Measurements from ENCODE around the gene CNOT1.

Gene CNOT1

DNA sequence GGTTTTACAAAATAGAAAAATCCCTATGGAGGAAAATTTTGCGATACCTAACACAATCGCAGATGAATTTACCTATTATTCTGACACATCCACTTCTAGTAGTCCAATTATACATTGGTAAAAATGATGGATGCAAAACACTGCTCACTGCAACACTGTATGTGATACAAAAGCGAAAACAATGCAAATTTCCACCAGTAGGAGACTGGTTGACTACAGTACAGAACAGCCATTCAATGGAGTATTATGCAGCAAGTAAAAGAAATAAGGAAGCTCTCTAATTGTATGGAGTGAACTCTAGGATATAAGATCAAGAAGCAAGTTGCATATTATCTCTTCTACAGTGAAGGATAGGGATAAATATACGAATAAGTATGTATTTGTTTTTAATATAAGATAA, 65.9 kb downstream of the CNOT1 start:
- H3K4me3 ChIP-seq (ENCODE audit: low read length), result no peak overlapping the region
- no peak for DNase-seq (ENCODE audit: low read depth)
- TF ChIP-seq, protein P1, sequence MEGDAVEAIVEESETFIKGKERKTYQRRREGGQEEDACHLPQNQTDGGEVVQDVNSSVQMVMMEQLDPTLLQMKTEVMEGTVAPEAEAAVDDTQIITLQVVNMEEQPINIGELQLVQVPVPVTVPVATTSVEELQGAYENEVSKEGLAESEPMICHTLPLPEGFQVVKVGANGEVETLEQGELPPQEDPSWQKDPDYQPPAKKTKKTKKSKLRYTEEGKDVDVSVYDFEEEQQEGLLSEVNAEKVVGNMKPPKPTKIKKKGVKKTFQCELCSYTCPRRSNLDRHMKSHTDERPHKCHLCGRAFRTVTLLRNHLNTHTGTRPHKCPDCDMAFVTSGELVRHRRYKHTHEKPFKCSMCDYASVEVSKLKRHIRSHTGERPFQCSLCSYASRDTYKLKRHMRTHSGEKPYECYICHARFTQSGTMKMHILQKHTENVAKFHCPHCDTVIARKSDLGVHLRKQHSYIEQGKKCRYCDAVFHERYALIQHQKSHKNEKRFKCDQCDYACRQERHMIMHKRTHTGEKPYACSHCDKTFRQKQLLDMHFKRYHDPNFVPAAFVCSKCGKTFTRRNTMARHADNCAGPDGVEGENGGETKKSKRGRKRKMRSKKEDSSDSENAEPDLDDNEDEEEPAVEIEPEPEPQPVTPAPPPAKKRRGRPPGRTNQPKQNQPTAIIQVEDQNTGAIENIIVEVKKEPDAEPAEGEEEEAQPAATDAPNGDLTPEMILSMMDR (IDR thresholded peaks at IDR 0.05; ENCODE audit: insufficient read depth, low read depth, low read length, missing control alignments), result peak; percentile 18

DNA sequence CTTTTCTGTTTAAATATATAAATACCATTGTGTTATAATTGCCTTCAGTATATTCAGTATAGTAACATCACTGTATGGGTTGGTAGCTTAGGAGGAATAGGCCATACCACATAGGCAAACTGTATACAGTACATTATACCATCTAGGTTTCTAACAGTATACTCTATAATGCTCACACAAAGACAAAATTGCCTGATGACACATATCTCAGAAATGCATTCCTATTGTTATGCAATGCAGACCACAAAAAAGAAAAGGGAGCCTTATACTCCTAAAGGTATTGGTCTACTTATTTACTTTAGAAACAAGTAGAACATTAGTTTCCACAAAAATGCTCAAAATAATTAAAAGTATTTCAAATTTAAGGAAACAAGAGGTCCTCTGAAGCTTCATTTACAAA, 66.4 kb downstream of the CNOT1 start:
- no peak overlapping the region for H3K4me3 ChIP-seq (ENCODE audit: low read length)
- peak; percentile 67 for DNase-seq (ENCODE audit: low read depth)
- TF ChIP-seq, protein P1 (IDR thresholded peaks at IDR 0.05; ENCODE audit: insufficient read depth, low read depth, low read length, missing control alignments), result no peak

DNA sequence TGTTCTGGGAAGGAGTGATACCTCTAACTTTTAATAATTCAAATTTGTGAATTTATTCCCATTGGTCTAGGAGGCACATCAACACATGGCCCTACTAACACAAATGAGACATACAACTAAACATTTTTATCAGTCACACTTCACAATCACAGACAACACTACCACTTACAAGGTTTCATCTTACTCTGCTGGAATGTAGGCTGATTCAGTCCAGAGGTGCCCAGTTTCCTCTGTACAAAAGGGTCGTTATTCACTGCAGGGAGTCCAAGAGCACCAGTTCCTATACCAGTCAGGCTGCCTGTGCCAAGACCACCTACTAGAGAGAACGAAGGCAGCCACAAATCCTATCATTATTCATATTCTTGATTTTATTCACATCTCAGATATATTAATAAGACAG, 72.9 kb downstream of the CNOT1 start:
- DNase-seq (ENCODE audit: low read depth), result no peak
- TF ChIP-seq, protein P1 (IDR thresholded peaks at IDR 0.05; ENCODE audit: insufficient read depth, low read depth, low read length, missing control alignments), result no peak
- no peak overlapping the region for H3K4me3 ChIP-seq (ENCODE audit: low read length)

DNA sequence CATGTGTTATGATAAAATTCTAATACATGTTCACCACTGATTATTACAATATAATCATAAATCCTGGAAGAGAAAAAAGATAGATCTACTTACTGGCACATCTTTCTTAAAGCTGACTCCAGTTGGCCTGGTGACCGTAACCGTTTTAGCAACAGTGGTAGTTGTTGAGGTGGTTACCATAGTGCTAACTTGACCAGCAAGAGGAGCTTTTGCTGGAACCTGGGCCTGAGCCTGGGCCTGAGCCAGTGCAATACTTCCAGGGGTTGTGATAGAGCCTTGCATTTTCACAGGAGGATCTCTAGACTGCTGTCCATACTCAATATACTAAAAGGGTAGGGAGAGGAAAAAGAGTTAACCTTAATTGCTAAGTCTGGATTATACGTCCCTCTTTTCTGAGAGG, 78.1 kb downstream of the CNOT1 start:
- H3K4me3 ChIP-seq (ENCODE audit: low read length), result no peak overlapping the region
- TF ChIP-seq, protein P1 (IDR thresholded peaks at IDR 0.05; ENCODE audit: insufficient read depth, low read depth, low read length, missing control alignments), result no peak
- DNase-seq (ENCODE audit: low read depth), result no peak

DNA sequence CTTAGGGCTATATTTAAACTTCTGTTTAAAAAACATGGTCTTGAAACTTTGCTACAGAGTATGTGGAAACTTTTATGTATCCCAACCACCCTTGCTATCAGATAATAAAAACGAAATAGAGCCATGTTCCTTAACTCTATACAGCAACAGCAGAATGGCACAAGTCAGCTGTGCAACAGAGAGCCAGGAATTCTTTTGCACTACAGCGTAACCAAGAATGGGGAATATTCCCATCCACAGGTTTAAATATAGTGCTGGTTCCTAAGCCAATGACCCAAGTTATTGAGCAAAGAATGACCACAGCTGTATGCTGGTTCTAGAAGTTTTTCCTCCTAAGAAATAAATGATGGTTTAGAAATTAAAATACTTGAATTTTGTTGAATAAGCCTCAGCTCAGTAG, 81.2 kb downstream of the CNOT1 start:
- no peak overlapping the region for H3K4me3 ChIP-seq (ENCODE audit: low read length)
- TF ChIP-seq, protein P1 (IDR thresholded peaks at IDR 0.05; ENCODE audit: insufficient read depth, low read depth, low read length, missing control alignments), result no peak
- DNase-seq (ENCODE audit: low read depth), result no peak

DNA sequence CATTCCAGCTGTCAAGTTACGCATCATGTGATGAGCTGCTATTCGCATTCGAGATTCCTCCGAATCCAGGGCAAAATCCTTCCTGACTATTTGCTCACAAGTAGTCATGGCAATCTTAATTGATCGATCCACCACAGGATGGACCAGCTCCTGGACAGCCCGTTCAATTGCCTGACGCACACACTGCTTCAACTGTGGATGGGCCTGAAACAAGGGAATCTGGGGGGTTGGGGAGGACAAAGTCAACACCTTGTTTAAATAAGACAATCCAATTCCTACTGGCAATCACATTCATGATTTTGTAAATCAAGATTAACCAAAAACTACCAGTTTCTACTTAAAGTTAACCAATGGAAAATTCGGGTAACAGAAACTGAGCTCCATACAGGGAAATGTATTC, 85.9 kb downstream of the CNOT1 start:
- no peak overlapping the region for H3K4me3 ChIP-seq (ENCODE audit: low read length)
- TF ChIP-seq, protein P1 (IDR thresholded peaks at IDR 0.05; ENCODE audit: insufficient read depth, low read depth, low read length, missing control alignments), result no peak
- DNase-seq (ENCODE audit: low read depth), result no peak

DNA sequence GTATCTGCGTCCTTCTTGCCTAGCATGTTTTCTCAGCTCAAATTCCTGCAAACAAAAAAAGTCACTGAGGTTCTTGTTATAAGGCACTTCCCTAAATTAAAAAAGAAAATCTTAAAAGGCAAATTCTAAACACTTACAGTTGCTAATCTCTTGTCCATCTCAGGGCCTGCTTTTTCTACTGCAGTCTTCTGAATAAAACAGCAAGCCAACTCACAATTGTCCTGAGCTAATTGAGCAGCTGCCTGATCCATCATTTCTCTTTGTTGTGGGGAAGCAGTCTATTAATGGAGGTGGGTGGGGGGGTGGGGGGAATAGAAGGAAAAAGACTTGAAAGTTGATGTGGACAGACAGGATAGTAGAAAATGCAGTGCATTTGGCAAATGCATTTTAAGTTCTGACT, 87.3 kb downstream of the CNOT1 start:
- no peak overlapping the region for H3K4me3 ChIP-seq (ENCODE audit: low read length)
- TF ChIP-seq, protein P1 (IDR thresholded peaks at IDR 0.05; ENCODE audit: insufficient read depth, low read depth, low read length, missing control alignments), result no peak
- DNase-seq (ENCODE audit: low read depth), result no peak
